PFSK-1 (cell line): Measurements from ENCODE around the gene SPEG.

Experiments
- FOXP2 ChIP-seq: optimal IDR thresholded peaks from 2 replicates; pipeline ENCODE3; 2011; ENCODE audit warnings: borderline replicate concordance, control low read depth, inconsistent platforms; ENCODE audit not compliant: insufficient read depth; ENCODE audit errors: extremely low read length, extremely low read depth
- POLR2AphosphoS5 ChIP-seq: IDR thresholded peaks from 2 replicates; pipeline ENCODE4 v1.6.1; 2012; ENCODE audit warnings: low read depth, mild to moderate bottlenecking, control low read depth, low read length, moderate library complexity
- REST ChIP-seq, 2 experiments: IDR thresholded peaks; 2 replicates each; pipeline versions ENCODE4 v1.6.1 to v1.8.0; 2011 to 2012; ENCODE audit warnings: low read depth in 2 of 2, low read length in 2 of 2, control low read depth in 1 of 2, inconsistent platforms in 1 of 2, mild to moderate bottlenecking in 1 of 2, moderate library complexity in 1 of 2; ENCODE audit not compliant: insufficient read depth in 1 of 2
- SIN3A ChIP-seq: IDR thresholded peaks from 2 replicates; pipeline ENCODE4 v1.6.1; 2012; ENCODE audit warnings: mild to moderate bottlenecking, low read length, moderate library complexity, borderline replicate concordance; ENCODE audit not compliant: insufficient read depth
- TAF1 ChIP-seq: IDR thresholded peaks from 2 replicates; pipeline ENCODE4 v1.6.1; 2012; ENCODE audit warnings: low read length, control low read depth, borderline replicate concordance; ENCODE audit not compliant: insufficient read depth

SPEG gene

GRCh38 chr2:219475697-219476651, 41.3 kb downstream of the SPEG start:
- no peak for TF ChIP-seq POLR2AphosphoS5
- no peak for TF ChIP-seq REST (IDR thresholded peaks at IDR 0.05; ENCODE audit: insufficient read depth in 1 of 2, low read depth in 2 of 2, low read length in 2 of 2)
- no peak for TF ChIP-seq TAF1
- TF ChIP-seq FOXP2, result no peak
- TF ChIP-seq SIN3A, result no peak

- TF ChIP-seq FOXP2 (no peak), REST (IDR thresholded peaks at IDR 0.05; ENCODE audit: insufficient read depth in 1 of 2, low read depth in 2 of 2, low read length in 2 of 2) (no peak), SIN3A (no peak), TAF1 (no peak), POLR2AphosphoS5 (no peak)
These were observed 42.1 kb downstream of the SPEG start for GRCh38 chr2:219476652-219477151.

GRCh38 chr2:219477179-219477578, 42.5 kb downstream of the SPEG start:
- TF ChIP-seq TAF1 (no peak), FOXP2 (no peak), SIN3A (no peak), POLR2AphosphoS5 (no peak), REST (IDR thresholded peaks at IDR 0.05; ENCODE audit: insufficient read depth in 1 of 2, low read depth in 2 of 2, low read length in 2 of 2) (no peak)

- no peak for TF ChIP-seq FOXP2
- no peak for TF ChIP-seq POLR2AphosphoS5
- TF ChIP-seq REST (IDR thresholded peaks at IDR 0.05; ENCODE audit: insufficient read depth in 1 of 2, low read depth in 2 of 2, low read length in 2 of 2), result no peak
- TF ChIP-seq SIN3A, result no peak
These were observed 43.2 kb downstream of the SPEG start for GRCh38 chr2:219477815-219478214.
